ENCODE results near the gene NME9.
"Not testable (repeated sequence)": the region's sequence is repeated elsewhere in the genome, so short reads cannot be mapped to it uniquely, and the experiment has no call there.

NME9 gene

GRCh38 chr3:138329127-138329983, at the start of gene NME9:
NME9 (minus strand) TSS chr3:138329851; CDS start chr3:138329335, 516 bp downstream.
- DNase-seq, result peak; percentile 90 to 91
- TF ChIP-seq POLR2A (IDR thresholded peaks at IDR 0.05; ENCODE audit: low read length), result no peak
- TF ChIP-seq GATA1 (IDR thresholded peaks at IDR 0.05; ENCODE audit: low read depth, low read length), result no peak

GRCh38 chr3:138378990-138379389, 49.3 kb upstream of the NME9 start:
- DNase-seq, result no peak
- TF ChIP-seq POLR2A (IDR thresholded peaks at IDR 0.05; ENCODE audit: low read length) (no peak), GATA1 (IDR thresholded peaks at IDR 0.05; ENCODE audit: low read depth, low read length) (no peak)

- DNase-seq, result no peak
- TF ChIP-seq GATA1 (IDR thresholded peaks at IDR 0.05; ENCODE audit: low read depth, low read length) (no peak), POLR2A (IDR thresholded peaks at IDR 0.05; ENCODE audit: low read length) (no peak)
Measured at GRCh38 chr3:138378331-138378730, 48.7 kb upstream of the NME9 start.

GRCh38 chr3:138377804-138378203, 48.2 kb upstream of the NME9 start:
- DNase-seq, result no peak
- no peak for TF ChIP-seq GATA1 (IDR thresholded peaks at IDR 0.05; ENCODE audit: low read depth, low read length)
- no peak for TF ChIP-seq POLR2A (IDR thresholded peaks at IDR 0.05; ENCODE audit: low read length)

GRCh38 chr3:138377212-138377611, 47.6 kb upstream of the NME9 start:
- DNase-seq, result not testable (repeated sequence)

GRCh38 chr3:138376663-138377062, 47.0 kb upstream of the NME9 start:
- no peak for DNase-seq
- TF ChIP-seq GATA1 (IDR thresholded peaks at IDR 0.05; ENCODE audit: low read depth, low read length) (no peak), POLR2A (IDR thresholded peaks at IDR 0.05; ENCODE audit: low read length) (no peak)

- TF ChIP-seq GATA1 (IDR thresholded peaks at IDR 0.05; ENCODE audit: low read depth, low read length) (no peak), POLR2A (IDR thresholded peaks at IDR 0.05; ENCODE audit: low read length) (no peak)
- no peak for DNase-seq
Measured at GRCh38 chr3:138375447-138375846, 45.8 kb upstream of the NME9 start.

GRCh38 chr3:138374573-138375134, 45.0 kb upstream of the NME9 start:
- no peak for DNase-seq
- no peak for TF ChIP-seq POLR2A (IDR thresholded peaks at IDR 0.05; ENCODE audit: low read length)
- no peak for TF ChIP-seq GATA1 (IDR thresholded peaks at IDR 0.05; ENCODE audit: low read depth, low read length)

- DNase-seq, result no peak
- TF ChIP-seq POLR2A (IDR thresholded peaks at IDR 0.05; ENCODE audit: low read length) (no peak), GATA1 (IDR thresholded peaks at IDR 0.05; ENCODE audit: low read depth, low read length) (no peak)
Measured at GRCh38 chr3:138373736-138374094, 44.1 kb upstream of the NME9 start.

- no peak for TF ChIP-seq POLR2A (IDR thresholded peaks at IDR 0.05; ENCODE audit: low read length)
- TF ChIP-seq GATA1 (IDR thresholded peaks at IDR 0.05; ENCODE audit: low read depth, low read length), result no peak
- DNase-seq, result no peak
Measured at GRCh38 chr3:138373087-138373735, 43.6 kb upstream of the NME9 start.

GRCh38 chr3:138371070-138371965, 41.7 kb upstream of the NME9 start:
- no peak for DNase-seq
- TF ChIP-seq GATA1 (IDR thresholded peaks at IDR 0.05; ENCODE audit: low read depth, low read length) (no peak), POLR2A (IDR thresholded peaks at IDR 0.05; ENCODE audit: low read length) (no peak)

GRCh38 chr3:138370321-138370720, 40.7 kb upstream of the NME9 start:
- TF ChIP-seq POLR2A (IDR thresholded peaks at IDR 0.05; ENCODE audit: low read length), result no peak
- no peak for TF ChIP-seq GATA1 (IDR thresholded peaks at IDR 0.05; ENCODE audit: low read depth, low read length)
- DNase-seq, result no peak

GRCh38 chr3:138369151-138369900, 39.7 kb upstream of the NME9 start:
- TF ChIP-seq POLR2A (IDR thresholded peaks at IDR 0.05; ENCODE audit: low read length), result no peak
- no peak for TF ChIP-seq GATA1 (IDR thresholded peaks at IDR 0.05; ENCODE audit: low read depth, low read length)
- DNase-seq, result no peak
